HT-29 (cell line): ENCODE measurements around the gene TANGO2. TPM values are rescaled to one million over a fixed set of nuclear protein-coding genes. Genes with fewer than 3 reads are reported as not detected.

Experiments used
- DNase-seq: peaks from one replicate; pipeline ENCODE4 v3.0.0-alpha.2; 2015; ENCODE audit warnings: low spot score
- total RNA-seq: library from RNA; depleted of rRNA; stranded (reverse); fragments of >200 nt; shearing (Covaris generic); gene quantifications from 2 replicates; pipeline ENCODE4 v1.2.3, GENCODE V29; 2014

The TANGO2 gene
- total RNA-seq, 1 experiment from 2014 or later = 71.9 TPM

- DNase-seq = no peak
These were observed 25.9 kb upstream of the TANGO2 start for GRCh38 chr22:19994851-19995610.

GRCh38 chr22:19995611-19996339 lies 25.1 kb upstream of the TANGO2 start:
- no peak for DNase-seq

- DNase-seq = no peak
These were observed 24.1 kb upstream of the TANGO2 start for GRCh38 chr22:19996694-19997384.

GRCh38 chr22:19997561-19998231 lies 23.2 kb upstream of the TANGO2 start:
- no peak for DNase-seq

- no peak for DNase-seq
These were observed 22.5 kb upstream of the TANGO2 start for GRCh38 chr22:19998232-19998951.

- no peak for DNase-seq
These were observed 21.7 kb upstream of the TANGO2 start for GRCh38 chr22:19998991-19999820.

- no peak for DNase-seq
These were observed 20.4 kb upstream of the TANGO2 start for GRCh38 chr22:20000246-20001081.

GRCh38 chr22:20001082-20001638 lies 19.8 kb upstream of the TANGO2 start:
- DNase-seq = no peak

GRCh38 chr22:20002128-20002527 lies 18.8 kb upstream of the TANGO2 start:
- DNase-seq = no peak

- no peak for DNase-seq
These were observed 18.3 kb upstream of the TANGO2 start for GRCh38 chr22:20002636-20003035.

GRCh38 chr22:20003304-20003703 lies 17.6 kb upstream of the TANGO2 start:
- no peak for DNase-seq

GRCh38 chr22:20004464-20004863 lies 16.4 kb upstream of the TANGO2 start:
- DNase-seq = no peak

- no peak for DNase-seq
These were observed 12.5 kb upstream of the TANGO2 start for GRCh38 chr22:20008221-20008995.

- DNase-seq = no peak
These were observed 11.9 kb upstream of the TANGO2 start for GRCh38 chr22:20009018-20009491.

- DNase-seq = no peak
These were observed 11.2 kb upstream of the TANGO2 start for GRCh38 chr22:20009582-20010306.

GRCh38 chr22:20010307-20011122 lies 10.4 kb upstream of the TANGO2 start:
- DNase-seq = no peak
